NCI-H1105 treated with DMSO at 0.1 percent for 48 hours (cell line): ENCODE measurements around the gene USF3.

Experiments used
- DNase-seq: peaks from one replicate; lab custom pipeline; 2025; lab: John Stamatoyannopoulos, UW

The USF3 gene

GRCh38 chr3:113695786-113696645, at the start of gene USF3:
TSS of gene USF3 (minus strand) at chr3:113696642. CDS start at chr3:113674878, 21,764 bp downstream.
- DNase-seq: peak; percentile 66

GRCh38 chr3:113745756-113746547, 49.5 kb upstream of the USF3 start, which contains the start of gene NAA50:
TSS of gene NAA50 (minus strand) at chr3:113746249. CDS start at chr3:113745949, 300 bp downstream.
- peak; percentile 90 for DNase-seq

- DNase-seq: peak; percentile 77
Measured at GRCh38 chr3:113744941-113745755, 48.7 kb upstream of the USF3 start.

GRCh38 chr3:113743006-113743630, 46.7 kb upstream of the USF3 start:
- DNase-seq: no peak

GRCh38 chr3:113741620-113742019, 45.2 kb upstream of the USF3 start:
- DNase-seq: no peak

- no peak for DNase-seq
Measured at GRCh38 chr3:113741086-113741485, 44.6 kb upstream of the USF3 start.

GRCh38 chr3:113736548-113737089, 40.2 kb upstream of the USF3 start:
- peak; percentile 58 for DNase-seq

- no peak for DNase-seq
Measured at GRCh38 chr3:113731694-113732093, 35.3 kb upstream of the USF3 start.

GRCh38 chr3:113730550-113730949, 34.1 kb upstream of the USF3 start:
- DNase-seq: no peak

- no peak for DNase-seq
Measured at GRCh38 chr3:113728661-113729060, 32.2 kb upstream of the USF3 start.

GRCh38 chr3:113721636-113722035, 25.2 kb upstream of the USF3 start:
- DNase-seq: no peak

- no peak for DNase-seq
Measured at GRCh38 chr3:113719758-113720157, 23.3 kb upstream of the USF3 start.

- no peak for DNase-seq
Measured at GRCh38 chr3:113719294-113719693, 22.9 kb upstream of the USF3 start.

- no peak for DNase-seq
Measured at GRCh38 chr3:113717818-113718217, 21.4 kb upstream of the USF3 start.

GRCh38 chr3:113717308-113717707, 20.9 kb upstream of the USF3 start:
- DNase-seq: no peak

- no peak for DNase-seq
Measured at GRCh38 chr3:113714702-113715101, 18.3 kb upstream of the USF3 start.

GRCh38 chr3:113712129-113712528, 15.7 kb upstream of the USF3 start:
- no peak for DNase-seq

GRCh38 chr3:113707835-113708234, 11.4 kb upstream of the USF3 start:
- DNase-seq: no peak

GRCh38 chr3:113698956-113699355, 2.5 kb upstream of the USF3 start:
- DNase-seq: no peak

- DNase-seq: no peak
Measured at GRCh38 chr3:113698213-113698742, 1.8 kb upstream of the USF3 start.

- DNase-seq: no peak
Measured at GRCh38 chr3:113697500-113698090, 1.2 kb upstream of the USF3 start.
